HG03139 (cell line): ENCODE data around the gene RARA.
"Not testable (repeated sequence)": the region's sequence is repeated elsewhere in the genome, so short reads cannot be mapped to it uniquely, and the experiment has no call there.

Source experiments
- ATAC-seq: cut with Tn5 transposase; IDR thresholded peaks from one replicate; pipeline ENCODE4 v1.9.1; 2021; ENCODE audit not compliant: unreplicated experiment

Gene RARA

DNA sequence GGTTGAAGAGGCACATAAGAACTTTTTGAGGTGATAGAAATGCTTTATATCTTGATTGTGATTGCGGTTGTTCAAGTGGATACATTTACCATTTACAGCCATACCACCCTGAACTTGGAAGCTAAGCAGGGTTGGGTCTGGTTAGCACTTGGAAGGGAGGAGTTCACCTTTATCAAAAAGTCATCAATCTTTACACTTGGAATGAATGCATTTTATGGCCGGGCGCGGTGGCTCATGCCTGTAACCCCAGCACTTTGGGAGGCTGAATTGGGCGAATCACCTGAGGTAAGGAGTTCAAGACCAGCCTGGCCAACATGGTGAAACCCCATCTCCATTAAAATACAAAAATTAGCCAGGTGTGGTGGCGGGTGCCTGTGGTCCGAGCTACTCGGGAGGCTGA is 65.0 kb downstream of the RARA start:
- ATAC-seq = no peak

DNA sequence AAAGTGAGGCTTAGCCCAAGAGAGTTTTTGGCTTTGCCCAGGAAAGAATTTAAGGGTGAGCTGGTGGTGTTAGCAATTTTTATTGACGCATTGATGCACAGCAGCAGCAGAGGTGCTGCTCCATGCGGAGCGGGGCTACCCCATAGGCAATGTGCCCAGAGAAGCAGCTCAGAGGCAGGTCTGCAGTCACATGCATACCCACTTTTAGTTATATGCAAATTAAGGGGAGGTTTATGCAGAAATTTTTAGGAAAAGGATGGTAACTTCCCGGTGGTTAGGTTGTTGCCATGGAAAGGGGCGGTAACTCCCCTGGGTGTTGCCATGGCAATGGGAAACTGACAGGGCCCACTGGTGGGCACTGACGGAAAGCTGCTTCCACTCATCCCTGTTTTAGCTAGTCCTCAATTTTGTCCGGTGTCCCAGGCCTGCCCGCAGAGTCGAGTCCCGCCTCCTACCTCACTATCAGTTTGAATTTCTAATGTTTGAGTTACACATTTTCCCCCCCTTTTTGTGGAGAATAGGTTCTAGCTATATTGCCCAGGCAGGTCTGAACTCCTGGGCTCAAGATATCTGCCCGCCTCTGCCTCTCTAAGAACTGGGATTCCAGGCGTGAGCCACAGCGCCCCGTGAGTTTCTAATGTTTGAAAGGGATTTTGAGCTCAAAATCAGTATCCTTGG is 66.0 kb downstream of the RARA start:
- no peak for ATAC-seq

DNA sequence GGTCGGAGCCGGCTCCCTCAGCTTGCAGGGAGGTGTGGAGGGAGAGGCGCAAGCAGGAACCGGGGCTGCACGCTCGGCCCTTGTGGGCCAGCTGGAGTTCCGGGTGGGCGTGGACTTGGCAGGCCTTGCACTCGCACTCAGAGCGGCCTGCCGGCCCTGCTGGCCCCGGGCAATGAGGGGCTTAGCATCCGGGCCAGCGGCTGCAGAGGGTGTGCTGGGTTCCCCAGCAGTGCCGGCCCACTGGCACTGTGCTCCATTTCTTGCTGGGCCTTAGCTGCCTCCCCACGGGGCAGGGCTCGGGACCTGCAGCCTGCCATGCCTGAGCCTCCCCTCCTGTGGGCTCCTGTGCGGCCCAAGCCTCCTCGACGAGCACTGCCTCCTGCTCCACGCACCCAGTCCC is 66.8 kb downstream of the RARA start:
- not testable (repeated sequence) for ATAC-seq

DNA sequence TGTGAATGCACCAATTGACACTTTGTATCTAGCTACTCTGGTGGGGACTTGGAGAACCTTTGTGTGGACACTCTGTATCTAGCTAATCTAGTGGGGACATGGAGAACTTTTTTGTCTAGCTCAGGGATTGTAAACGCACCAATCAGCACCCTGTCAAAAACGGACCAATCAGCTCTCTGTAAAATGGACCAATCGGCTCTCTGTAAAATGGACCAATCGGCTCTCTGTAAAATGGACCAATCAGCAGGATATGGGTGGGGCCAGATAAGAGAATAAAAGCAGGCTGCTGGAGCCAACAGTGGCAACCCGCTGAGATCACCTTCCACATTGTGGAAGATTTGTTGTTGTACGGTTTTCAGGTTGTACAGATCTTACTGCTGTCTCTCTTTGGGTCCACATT is 67.6 kb downstream of the RARA start:
- ATAC-seq = not testable (repeated sequence)

DNA sequence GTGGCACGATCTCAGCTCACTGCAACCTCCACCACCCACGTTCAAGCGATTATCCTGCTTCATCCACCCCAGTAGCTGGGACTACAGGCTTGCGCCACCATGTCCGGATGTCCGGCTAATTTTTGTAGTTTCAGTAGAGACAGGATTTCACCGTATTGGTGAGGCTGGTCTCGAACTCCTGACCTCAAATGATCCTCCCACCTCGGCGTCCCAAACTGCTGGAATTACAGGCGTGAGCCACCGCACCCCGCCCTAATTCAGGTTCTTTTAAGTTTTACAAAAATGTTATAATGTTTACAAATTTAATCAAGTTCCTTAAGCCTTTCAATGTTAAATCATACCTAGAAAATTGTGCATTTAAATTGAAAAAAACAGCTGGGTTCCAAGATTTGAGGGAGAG is 68.9 kb downstream of the RARA start:
- ATAC-seq = no peak

DNA sequence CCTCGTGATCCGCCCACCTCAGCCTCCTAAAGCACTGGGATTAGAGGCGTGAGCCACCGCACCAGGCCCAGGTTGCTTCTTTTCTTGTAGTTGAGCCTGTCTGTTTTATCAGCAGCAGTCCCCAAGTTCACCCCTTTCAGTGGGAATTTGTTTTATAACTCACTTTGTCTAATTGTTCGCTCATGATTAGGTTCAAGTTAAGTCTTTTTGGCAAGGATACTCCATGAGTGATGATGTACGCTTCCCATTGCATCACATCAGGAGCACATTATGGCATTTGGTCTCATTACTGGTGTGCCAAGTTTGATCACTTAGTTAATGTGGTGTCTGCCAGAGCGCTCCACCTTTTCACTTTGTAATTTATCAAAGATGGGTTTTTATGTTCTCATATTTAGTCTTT is 70.0 kb downstream of the RARA start:
- no peak for ATAC-seq

DNA sequence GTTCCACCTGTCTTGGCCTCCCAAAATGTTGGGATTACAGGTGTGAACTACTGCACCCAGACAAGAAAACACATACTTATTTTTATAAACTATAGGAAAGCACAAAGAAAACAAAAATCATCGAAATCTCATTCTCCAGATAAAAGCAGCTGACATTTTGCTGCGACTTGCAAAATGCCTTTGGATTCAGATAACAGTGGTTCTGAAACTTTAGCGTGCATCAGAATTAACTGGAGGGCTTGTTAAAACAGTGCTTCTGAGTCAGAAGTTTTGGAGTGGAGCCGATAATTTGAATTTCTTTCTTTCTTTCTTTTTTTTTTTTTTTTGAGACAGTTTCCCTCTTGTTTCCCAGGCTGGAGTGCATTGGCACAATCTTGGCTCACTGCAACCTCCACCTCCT is 73.3 kb downstream of the RARA start:
- no peak for ATAC-seq

DNA sequence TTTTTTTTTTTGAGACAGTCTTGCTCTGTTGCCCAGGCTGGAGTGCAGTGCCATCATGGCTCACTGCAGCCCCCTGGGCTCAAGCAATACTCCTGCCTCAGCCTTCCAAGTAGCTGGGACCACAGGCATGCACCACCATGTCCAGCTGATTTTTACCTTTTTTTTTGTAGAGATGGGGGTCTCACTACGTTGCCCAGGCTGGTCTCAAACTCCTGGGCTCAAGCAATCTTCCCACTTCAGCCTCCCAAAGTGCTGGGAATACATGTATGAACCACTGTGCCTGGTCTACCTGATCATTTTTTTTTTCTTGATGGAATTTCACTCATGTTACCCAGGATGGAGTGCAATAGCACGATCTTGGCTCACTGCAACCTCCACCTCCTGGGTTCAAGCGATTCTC is 77.6 kb downstream of the RARA start:
- ATAC-seq = not testable (repeated sequence)

DNA sequence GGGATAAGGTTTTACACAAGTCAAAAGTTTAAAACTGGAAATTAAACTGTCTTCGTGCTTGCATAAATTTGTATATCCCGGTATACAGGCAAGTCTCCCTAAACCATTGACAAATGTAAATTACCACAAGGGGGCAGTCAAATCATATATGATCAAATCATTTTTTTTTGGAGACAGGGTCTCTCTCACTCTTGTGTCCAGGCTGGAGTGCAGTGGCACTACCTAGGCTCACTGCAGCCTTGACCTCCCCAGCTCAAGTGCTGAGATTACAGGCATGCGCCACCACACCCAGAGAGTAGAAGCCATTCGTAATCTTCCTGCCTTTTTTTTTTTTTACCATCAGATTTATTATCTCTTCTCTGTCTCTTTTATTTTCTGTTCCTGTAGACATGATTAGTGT is 90.2 kb downstream of the RARA start:
- no peak for ATAC-seq

DNA sequence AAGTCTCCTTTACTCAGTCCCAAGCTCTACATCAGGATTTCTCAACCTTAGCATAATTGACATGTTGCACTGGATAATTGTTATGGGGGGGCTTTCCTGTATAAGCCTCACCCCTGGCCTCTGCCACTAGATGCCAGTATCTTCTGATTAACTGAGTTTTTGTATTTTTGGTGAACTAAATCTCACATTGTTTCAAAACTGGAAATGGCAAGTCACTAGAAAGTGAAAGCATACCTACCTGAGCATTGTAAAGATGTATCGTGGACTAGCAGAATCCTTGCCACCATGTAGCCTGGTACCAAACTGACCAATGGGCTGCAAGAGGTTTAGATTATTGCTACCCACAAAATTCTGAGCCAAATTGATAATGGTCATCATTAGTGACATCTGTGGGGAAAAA is 93.7 kb downstream of the RARA start:
- ATAC-seq = no peak

DNA sequence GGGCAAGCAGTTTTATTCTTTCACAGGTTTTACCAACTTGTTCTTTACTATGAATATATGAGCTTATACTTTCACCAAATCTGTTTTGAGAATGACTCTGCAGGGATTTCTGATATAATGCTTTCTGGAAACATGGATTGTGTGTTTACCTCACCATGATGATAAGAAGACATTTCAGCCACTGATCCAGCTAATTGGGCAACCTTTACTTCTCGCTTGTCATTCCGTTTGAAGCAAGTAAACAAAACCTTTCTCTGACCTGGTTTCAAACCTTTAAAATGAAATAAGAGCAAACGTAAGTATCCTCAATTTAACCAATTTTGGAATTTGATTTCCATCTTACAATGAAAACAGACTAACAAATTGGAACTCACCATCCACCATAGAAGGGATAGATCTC is 95.0 kb downstream of the RARA start:
- no peak for ATAC-seq
